Stimulated activated effector memory CD8-positive, alpha-beta T cell treated with anti-CD3 and anti-CD28 coated beads, Interleukin-12 subunit alpha, Interleukin-12 subunit beta, amount 100 ng/mL, for 72 hours (primary cell): Measurements from ENCODE around the gene FOSL2.

Experiments
- ATAC-seq: fragments of 150-1000 bp; cut with Tn5 transposase; 2 replicates; pipeline ENCODE4 v1.10.0; 2021
- DNase-seq, 2 donors: peaks; one replicate each; pipeline ENCODE4 v3.0.0; 2021 to 2022; ENCODE audit warnings: low spot score in 2 of 2
- H3K27ac Mint-ChIP-seq: one replicate; pipeline ENCODE4 v1.8.0; 2022; ENCODE audit warnings: mild to moderate bottlenecking, mixed read lengths
- H3K36me3 Mint-ChIP-seq: one replicate; pipeline ENCODE4 v1.8.0; 2022; ENCODE audit warnings: mild to moderate bottlenecking, mixed read lengths
- H3K4me1 Mint-ChIP-seq: one replicate; pipeline ENCODE4 v1.8.0; 2022; ENCODE audit warnings: mixed read lengths
- H3K4me3 Mint-ChIP-seq: one replicate; pipeline ENCODE4 v1.8.0; 2022; ENCODE audit warnings: mild to moderate bottlenecking, mixed read lengths
- H3K9me3 Mint-ChIP-seq: one replicate; pipeline ENCODE4 v1.8.0; 2022; ENCODE audit warnings: mixed read lengths

The FOSL2 gene

DNA sequence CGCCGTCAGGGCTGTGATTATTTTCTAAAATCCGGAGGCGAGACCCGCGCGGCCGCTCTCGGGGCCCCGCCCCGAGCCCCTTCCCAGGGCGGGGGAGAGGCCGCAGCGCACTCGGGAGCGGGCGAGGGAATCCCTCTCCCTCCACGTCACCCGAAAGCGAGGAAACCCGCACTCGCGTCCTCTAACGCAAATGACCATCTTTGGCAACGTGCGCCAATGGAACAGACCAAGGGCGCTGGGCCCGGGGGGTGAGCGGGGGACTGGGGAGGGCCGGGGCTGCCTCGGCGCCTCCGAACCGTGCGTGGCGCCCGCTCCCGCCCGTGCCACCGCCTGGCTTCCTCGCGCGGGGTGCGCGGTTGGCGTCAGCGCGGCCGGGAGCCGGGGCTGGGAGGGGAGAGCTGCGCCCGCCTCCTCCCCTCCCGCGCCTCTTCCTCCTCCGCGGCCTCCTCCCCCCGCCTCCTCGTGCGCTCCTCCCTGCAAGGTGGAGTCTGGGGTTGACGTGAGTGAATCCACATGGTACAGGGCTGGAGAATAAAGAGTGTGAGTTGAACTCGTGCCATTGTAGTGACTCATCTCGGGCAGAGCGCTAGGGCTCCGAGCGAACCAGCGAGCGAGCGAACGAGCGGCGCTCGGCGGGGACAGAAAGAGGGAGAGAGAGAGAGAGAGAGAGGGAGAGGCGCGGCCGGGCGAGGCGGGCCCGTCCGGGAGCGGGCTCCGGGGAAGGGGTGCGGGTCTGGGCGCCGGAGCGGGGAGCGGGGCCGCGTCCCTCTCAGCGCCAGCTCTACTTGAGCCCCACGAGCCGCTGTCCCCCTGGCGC, at the start of gene FOSL2:
FOSL2 (plus strand) TSS at position 562 of the 817 bp plus-strand sequence. CDS start 863 bp downstream, outside the sequence.
- peak; percentile 81 to 96 for DNase-seq
- Mint-ChIP-seq H3K9me3 (no peaks in the 10 kb centered on the region), H3K36me3 (no peaks in the 10 kb centered on the region), H3K4me1 (peaks cover 35% of the 10 kb centered on the region), H3K27ac (no peak within 1 kb of the TSS), H3K4me3 (no peak within 1 kb of the TSS)
- peak; percentile 86 for ATAC-seq

DNA sequence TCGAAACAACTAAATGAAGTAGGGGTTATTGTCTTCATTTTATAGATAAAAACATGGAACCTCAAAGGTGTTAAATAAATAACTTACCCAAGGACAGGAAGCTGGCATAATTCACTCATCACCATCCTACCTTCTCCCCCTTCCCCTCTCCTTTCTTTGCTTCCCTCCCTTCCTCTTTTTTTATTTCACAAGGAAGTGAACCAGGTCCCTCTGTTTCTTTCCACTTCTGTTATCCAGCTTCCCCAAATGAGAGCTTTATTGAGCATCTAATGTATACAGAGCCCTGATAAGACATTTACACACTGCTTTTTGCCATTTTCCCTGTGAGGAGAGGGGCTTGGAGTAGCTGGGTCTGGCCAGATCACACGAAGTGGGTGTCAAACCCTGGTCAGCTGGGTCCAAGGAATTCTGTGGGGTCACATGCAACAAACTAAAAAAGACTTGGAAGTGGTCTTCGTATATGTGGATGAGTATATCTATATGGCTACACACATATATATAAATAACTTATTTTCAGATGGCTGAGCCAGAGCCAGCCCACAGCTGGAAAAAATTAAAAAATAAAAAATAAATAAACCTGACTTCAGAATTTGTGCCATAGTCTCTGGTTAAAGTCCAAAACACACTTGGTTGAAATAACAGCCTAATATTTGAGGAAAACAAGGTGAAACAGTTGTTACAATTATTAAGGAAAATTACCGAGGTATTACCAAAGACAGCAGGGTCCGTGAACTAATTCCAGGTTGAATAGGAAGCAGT, 49.3 kb upstream of the FOSL2 start:
- DNase-seq: no peak
- H3K9me3 Mint-ChIP-seq: no peaks in the 10 kb centered on the region
- no peak for ATAC-seq
- H3K4me1 Mint-ChIP-seq: peaks cover 37% of the 10 kb centered on the region
- H3K27ac Mint-ChIP-seq: peak overlapping the region; percentile 66
- H3K4me3 Mint-ChIP-seq: no peak overlapping the region
- no peaks in the 10 kb centered on the region for H3K36me3 Mint-ChIP-seq

DNA sequence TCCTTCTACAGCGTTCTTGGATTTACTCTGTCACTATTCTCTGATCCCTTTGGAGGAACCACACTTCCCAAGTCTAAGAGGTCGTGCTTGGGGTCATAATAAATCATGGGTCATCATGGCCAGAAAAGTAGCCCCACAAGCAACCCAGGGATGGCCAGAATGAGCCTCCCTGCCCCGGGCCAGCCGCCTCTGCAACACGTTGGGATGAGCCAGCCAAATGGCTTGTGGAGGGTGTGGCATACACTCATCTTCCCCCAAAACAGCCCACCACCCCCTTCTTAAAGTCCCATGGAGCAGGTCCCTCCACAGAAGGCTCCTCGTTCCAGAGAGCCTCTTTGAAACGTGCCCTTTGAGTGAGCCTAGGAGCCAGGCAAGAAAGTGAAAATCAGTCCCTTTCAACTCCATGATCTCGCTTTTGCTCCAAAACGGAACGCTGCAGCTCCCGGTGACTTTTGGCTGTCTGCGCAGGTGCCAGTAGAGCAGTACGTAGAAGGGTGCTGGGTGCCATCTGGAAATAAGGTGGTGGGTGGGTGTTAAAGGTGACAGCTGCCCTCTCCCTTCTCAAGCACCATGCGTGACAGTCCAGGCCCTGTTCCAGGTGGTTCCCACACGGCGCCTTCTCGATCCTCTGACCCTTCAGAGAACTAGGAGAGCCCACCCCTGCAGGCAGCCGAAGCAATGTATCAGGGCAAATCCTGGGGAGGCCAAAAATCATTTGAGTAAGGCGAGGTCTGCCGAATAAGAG, 48.5 kb upstream of the FOSL2 start:
- H3K9me3 Mint-ChIP-seq: no peaks in the 10 kb centered on the region
- H3K4me1 Mint-ChIP-seq: peaks cover 37% of the 10 kb centered on the region
- peak overlapping the region; percentile 75 for H3K27ac Mint-ChIP-seq
- peaks cover 3% of the 10 kb centered on the region for H3K36me3 Mint-ChIP-seq
- DNase-seq (no peak), ATAC-seq (no peak)
- H3K4me3 Mint-ChIP-seq: no peak overlapping the region

DNA sequence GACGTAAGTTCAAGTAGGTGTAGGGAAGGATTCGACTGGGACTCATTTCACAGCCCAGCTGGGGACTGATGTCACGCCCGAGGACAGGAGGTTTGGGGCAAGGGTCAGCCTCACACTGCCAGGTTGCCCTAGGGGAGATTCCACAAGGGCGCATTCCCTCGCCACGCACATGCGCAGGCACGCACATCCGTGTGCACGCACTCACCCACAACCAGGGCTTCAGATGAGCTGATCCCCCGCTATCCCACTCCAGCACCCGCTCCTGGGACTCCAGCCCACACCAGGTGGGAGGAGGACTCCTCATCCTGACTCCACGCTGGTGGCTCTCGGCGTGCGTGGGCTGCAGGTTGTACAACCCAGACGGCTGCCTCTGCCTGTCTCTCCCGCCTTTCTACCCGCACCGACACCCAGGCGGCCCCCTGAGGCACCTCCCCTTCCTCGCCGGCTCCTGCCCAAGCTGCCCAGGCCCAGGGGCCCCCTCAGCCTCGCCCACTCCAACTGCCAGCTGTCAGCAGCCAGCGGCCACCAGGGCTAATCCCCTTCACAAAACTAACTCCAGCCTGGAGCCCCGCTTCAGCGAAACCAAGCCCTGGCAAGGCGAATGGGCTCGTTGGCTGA, 47.8 kb upstream of the FOSL2 start:
- ATAC-seq (no peak), DNase-seq (no peak)
- Mint-ChIP-seq H3K4me1 (peaks cover 38% of the 10 kb centered on the region), H3K36me3 (peaks cover 7% of the 10 kb centered on the region), H3K9me3 (no peaks in the 10 kb centered on the region), H3K4me3 (no peak overlapping the region), H3K27ac (peak overlapping the region; percentile 75)

DNA sequence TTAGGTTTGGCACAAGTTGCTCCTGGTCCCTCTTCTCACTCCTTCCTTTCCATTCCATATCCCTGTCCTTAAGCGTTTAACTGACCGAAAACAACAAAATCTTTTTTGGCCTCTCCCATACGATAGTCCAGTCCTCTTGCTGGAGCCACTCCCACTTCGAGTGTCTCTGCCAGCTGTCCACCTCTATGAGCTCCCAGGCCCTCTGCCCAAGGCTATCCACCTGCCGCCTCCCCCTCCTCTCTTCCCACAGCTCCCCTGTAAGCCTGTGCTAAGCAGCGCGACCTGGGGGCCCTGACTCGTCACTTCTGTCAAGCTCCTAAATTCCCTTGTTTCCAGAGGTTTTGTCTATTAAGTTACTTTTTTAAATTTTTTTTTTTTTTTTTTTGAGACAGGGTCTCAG, 47.0 kb upstream of the FOSL2 start:
- ATAC-seq: no peak
- no peak overlapping the region for H3K4me3 Mint-ChIP-seq
- peaks cover 7% of the 10 kb centered on the region for H3K36me3 Mint-ChIP-seq

DNA sequence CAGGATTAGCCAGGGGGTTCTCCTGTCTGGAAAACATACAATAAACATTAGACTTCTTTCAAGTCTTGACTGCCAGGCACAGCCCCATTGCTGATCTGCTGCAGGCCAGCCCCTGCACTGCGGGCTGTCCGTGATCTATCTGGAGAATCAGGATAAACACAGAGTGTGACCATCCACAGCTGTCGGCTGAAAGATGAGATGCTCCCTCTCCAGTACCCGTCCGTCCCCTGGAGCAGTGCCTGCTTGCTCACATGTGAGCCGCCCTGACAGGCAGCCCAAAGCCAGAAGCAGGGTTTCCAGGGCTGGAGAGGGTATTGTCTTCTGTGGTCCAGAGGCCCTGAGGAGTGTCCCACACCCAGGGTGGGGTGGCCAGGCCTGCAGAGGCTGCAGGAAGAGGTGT, 46.1 kb upstream of the FOSL2 start:
- peak overlapping the region; percentile 90 for H3K27ac Mint-ChIP-seq
- peaks cover 38% of the 10 kb centered on the region for H3K4me1 Mint-ChIP-seq
- ATAC-seq (no peak), DNase-seq (no peak)
- H3K36me3 Mint-ChIP-seq: peaks cover 7% of the 10 kb centered on the region
- peak overlapping the region; percentile 72 for H3K4me3 Mint-ChIP-seq
- H3K9me3 Mint-ChIP-seq: no peaks in the 10 kb centered on the region

More for the DNA sequence above, 47.0 kb upstream of the FOSL2 start:
- no peaks in the 10 kb centered on the region for H3K9me3 Mint-ChIP-seq
- peaks cover 38% of the 10 kb centered on the region for H3K4me1 Mint-ChIP-seq
- H3K27ac Mint-ChIP-seq: peak overlapping the region; percentile 75
- no peak for DNase-seq

DNA sequence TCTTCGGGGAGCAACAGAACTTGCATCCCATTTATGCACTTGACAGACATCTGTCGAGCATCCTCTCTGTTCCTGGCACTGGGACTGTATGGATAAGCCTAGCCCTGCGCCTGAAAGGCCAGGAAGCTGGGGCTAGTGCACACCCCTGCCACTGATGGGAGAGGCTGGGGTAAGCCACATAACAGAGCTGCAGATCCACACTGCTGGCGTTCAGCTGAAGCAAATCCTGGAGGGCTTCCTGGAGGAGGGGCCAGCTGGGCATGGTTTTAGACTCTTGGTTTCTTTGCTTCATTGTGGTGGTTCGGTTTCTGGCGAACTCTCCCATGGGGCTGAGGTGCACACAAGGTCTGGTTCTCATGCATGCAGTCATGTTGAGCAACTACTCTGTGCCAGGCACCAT, 45.5 kb upstream of the FOSL2 start:
- Mint-ChIP-seq H3K4me3 (peak overlapping the region; percentile 72), H3K9me3 (no peaks in the 10 kb centered on the region), H3K36me3 (peaks cover 7% of the 10 kb centered on the region), H3K4me1 (peaks cover 39% of the 10 kb centered on the region), H3K27ac (peak overlapping the region; percentile 90)
- no peak for DNase-seq
- ATAC-seq: no peak

DNA sequence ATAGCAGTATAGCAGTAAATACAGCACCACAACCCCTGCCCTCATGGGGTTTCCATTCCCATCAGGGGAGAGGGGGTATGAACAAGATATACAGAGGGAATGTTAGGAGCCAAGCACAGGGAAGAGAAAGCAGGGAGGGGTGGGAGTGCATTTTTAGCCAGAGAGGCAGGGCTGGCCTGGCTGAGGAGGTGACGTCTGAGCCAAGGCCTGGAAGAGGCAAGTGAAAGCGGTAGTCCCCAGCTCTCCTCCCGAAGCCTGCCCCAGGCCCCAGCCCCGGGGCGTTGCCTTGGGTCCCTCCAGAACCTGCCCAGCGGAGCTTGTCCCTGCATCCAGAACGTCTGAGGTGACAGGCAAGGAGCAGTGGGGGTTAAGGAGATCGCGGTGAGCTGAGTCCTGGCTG, 45.1 kb upstream of the FOSL2 start:
- ATAC-seq (peak; percentile 25), DNase-seq (no peak)
- no peaks in the 10 kb centered on the region for H3K9me3 Mint-ChIP-seq
- H3K36me3 Mint-ChIP-seq: peaks cover 7% of the 10 kb centered on the region
- peaks cover 43% of the 10 kb centered on the region for H3K4me1 Mint-ChIP-seq
- H3K27ac Mint-ChIP-seq: peak overlapping the region; percentile 90
- peak overlapping the region; percentile 72 for H3K4me3 Mint-ChIP-seq

DNA sequence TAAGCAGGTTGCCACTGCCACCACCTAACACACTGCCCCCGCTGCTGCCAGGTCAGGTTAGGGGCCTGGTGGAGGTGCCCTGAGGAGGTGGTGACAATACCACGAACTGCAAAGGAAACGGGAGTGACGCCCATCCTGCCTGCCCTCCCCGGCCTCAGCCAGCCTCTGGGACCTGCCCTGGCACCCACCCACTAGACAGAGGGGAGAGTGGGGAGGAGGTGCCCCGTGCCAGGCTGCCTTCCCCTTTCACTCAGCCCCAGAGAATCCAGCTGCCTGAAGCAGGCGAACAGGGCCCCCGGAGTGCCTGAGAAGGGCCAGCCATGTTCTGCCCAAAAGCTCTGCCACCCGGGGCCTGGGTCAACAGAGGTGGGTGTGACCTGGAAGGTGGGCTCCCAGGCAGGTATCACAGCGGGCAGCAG, 44.5 kb upstream of the FOSL2 start:
- DNase-seq (peak; percentile 53 to 79), ATAC-seq (peak; percentile 96)
- Mint-ChIP-seq H3K27ac (peak overlapping the region; percentile 90), H3K4me3 (peak overlapping the region; percentile 72), H3K36me3 (peaks cover 7% of the 10 kb centered on the region), H3K4me1 (peaks cover 46% of the 10 kb centered on the region), H3K9me3 (no peaks in the 10 kb centered on the region)

DNA sequence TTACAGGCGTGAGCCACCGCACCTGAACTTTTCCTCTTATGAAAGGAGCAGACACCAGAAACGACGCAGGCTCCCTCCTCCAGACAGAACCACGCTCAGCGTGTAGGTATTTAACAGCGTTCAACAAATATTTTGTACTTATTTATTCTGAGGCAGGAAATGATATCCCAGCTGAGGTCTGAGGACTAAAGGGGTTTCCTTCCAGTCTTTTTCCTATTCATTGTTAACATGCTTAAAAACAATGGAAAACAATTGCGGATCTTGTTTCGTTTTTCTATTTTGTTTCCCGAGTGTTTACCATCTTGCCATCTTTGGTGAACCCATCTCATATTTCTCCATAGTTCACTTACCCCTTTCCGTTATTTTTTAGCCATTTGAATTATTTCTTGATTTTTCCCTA, 43.7 kb upstream of the FOSL2 start:
- Mint-ChIP-seq H3K36me3 (peaks cover 7% of the 10 kb centered on the region), H3K4me1 (peaks cover 46% of the 10 kb centered on the region), H3K4me3 (peak overlapping the region; percentile 72), H3K9me3 (no peaks in the 10 kb centered on the region), H3K27ac (peak overlapping the region; percentile 90)
- DNase-seq (no peak), ATAC-seq (no peak)

DNA sequence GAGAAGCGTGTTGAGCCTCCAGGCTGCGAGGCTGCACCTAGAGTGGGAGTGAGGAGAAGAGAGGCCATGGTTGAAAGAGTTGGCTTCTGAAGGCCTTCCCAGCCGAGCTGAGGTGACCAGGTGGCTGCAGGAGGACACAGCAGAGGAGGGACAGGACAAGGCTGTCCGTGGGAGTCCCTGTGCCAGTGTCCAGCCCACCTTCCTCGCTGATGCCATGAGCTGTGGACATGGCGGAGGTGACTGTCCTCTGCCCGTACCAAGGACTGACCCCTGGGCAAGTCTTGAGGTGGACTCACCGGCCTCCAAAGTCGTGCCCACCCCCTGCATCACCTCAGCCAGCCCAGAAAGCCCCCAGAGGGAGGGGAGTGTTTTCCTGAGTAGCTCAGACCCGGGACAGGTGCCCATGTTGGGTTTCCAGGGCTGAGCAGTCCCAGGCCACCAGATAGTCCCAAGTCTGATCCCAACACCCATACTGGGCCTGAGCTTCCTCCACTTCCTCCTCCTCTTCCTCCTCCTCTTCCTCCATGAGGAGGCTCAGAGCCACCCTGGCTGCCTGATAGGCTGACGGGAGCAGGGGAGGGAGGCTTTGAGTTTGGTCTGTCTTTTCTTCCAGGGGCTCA, 43.0 kb upstream of the FOSL2 start:
- peaks cover 7% of the 10 kb centered on the region for H3K36me3 Mint-ChIP-seq
- H3K4me1 Mint-ChIP-seq: peaks cover 46% of the 10 kb centered on the region
- H3K9me3 Mint-ChIP-seq: no peaks in the 10 kb centered on the region
- DNase-seq: no peak
- peak overlapping the region; percentile 90 for H3K27ac Mint-ChIP-seq
- ATAC-seq: no peak
- peak overlapping the region; percentile 72 for H3K4me3 Mint-ChIP-seq

DNA sequence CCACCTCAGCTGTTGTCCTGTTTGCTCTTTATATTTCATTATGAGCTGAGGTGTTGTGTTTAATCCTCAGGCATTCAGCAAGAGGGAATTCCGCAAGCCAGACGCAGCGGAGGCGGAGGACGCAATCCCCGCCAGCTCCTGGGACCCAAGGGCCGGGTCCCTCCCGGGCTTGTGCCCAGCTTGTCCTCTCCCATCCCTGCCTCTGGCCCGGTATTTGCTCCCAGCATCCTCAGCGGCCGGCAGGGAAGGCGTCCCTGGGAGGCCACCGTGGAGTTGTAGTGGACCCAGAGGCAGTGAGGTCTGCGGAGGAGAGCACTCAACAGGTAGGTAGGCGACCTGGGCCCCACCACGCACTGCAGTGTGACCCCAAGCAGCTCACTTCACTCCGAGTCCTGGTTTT, 42.5 kb upstream of the FOSL2 start:
- Mint-ChIP-seq H3K9me3 (no peaks in the 10 kb centered on the region), H3K27ac (peak overlapping the region; percentile 90), H3K4me3 (peak overlapping the region; percentile 21), H3K4me1 (peaks cover 51% of the 10 kb centered on the region), H3K36me3 (peaks cover 7% of the 10 kb centered on the region)
- no peak for ATAC-seq
- no peak for DNase-seq

DNA sequence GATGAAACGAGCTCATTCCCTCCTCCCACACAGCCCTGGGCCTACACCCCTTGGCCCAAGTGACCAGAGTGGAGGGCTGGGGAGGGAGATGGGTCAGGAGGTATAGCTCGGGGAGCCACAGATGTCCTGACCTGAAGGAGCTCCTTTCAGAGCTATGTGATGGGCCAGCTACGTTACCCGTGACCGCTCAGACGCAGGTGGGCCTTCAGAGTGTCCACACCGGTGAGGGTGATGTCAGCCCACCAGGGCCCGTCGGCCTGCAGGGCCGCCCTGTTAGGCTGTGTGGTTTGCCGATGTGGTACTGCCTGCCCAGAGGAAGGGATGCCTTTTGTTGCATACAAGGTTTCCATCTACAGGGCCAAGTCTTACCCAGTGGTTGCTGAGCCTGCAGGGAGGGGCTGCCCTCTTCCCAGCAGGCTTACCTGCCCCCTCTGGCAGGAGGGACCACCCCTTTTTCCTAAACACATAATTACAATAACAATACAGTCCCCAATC, 41.8 kb upstream of the FOSL2 start:
- Mint-ChIP-seq H3K36me3 (peaks cover 7% of the 10 kb centered on the region), H3K4me3 (peak overlapping the region; percentile 21), H3K4me1 (peaks cover 53% of the 10 kb centered on the region), H3K27ac (peak overlapping the region; percentile 68), H3K9me3 (no peaks in the 10 kb centered on the region)
- DNase-seq: no peak
- ATAC-seq: no peak

DNA sequence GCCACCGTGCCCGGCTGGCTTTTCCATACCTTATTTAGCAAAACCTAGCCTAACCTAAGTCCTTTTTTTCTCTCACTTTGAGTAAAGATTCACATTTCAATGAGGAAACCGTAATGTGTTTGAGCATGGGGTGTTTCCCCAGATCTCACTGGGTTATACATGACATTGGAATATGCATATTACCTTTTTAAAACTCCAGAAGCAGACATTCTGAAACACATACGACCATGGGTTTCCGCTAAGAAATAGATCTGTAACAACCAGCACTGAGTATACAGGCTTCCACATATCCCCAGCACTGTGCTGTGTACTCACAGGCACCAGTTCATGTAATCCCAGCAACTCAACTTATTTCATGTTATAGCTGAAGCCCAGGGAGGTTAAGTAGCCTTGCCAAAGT, 41.0 kb upstream of the FOSL2 start:
- H3K36me3 Mint-ChIP-seq: peaks cover 7% of the 10 kb centered on the region
- no peaks in the 10 kb centered on the region for H3K9me3 Mint-ChIP-seq
- H3K4me3 Mint-ChIP-seq: peak overlapping the region; percentile 21
- H3K4me1 Mint-ChIP-seq: peaks cover 57% of the 10 kb centered on the region
- ATAC-seq (no peak), DNase-seq (no peak)
- H3K27ac Mint-ChIP-seq: peak overlapping the region; percentile 68
